Measurements from ENCODE around the gene C13orf46.

C13orf46 gene

DNA sequence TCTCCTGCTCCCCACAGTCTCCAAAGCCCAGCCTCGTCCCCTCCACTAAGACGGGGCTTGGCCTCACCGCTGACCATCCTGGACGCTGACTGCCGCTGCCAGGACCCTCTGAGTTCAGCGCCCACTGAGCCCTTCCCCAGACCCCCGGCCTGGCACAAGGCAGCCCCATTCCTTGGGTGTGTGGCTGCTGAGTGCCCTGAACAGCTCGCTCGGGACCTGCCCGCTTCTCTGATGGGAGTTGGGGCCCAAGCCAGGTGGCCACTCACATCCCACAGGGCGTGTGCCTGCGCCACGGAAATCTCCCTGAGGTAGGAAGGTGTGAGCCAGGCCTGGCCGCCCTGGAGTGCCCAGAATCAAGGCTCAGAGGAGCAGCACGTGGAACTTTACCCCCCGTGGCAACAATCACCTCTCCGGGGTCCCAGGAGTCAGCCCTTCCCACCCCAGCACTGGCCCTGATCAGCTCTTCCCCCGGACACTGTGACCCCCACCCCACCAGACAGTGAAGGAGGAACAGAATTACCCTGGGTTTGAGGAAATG, 20.8 kb downstream of the C13orf46 start:
- DNase-seq, result no peak

DNA sequence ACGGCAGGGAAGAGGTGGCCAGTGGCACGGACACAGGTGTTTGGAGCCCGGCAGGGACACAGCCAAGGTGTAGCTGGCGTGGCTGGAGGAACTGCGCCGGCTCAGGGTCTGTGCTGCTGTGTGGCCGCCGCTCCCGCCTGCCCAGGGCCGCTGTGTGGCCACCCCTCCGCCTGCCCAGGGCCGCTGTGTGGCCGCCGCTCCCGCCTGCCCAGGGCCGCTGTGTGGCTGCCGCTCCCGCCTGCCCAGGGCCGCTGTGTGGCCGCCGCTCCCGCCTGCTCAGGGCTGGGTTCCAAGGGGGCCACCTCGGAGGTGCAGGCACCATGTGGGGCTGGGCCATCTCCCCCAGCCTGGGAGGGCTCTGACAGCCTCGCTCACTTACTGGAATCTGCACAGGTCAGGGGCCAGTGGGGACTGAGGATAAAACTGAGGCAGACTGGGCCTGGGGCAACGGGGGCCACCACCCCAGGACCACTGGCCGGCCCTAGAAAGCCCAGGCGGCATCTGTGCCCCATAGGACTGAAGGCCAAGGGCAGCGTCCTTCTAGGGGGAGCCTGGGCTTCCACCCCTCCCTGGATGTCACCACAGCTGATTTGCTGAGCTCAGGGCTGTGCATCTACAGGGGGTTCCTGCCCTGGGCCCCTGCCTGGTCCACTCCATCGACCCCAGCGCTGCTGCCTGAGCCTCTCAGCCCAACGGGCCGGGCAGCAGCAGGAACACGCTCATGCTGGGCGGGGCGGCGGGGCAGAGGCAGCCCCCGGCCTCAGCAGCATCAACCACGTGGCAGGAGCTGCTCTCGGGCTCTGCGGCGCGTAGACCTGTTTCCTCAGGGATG, 21.5 kb downstream of the C13orf46 start:
- no peak for DNase-seq

DNA sequence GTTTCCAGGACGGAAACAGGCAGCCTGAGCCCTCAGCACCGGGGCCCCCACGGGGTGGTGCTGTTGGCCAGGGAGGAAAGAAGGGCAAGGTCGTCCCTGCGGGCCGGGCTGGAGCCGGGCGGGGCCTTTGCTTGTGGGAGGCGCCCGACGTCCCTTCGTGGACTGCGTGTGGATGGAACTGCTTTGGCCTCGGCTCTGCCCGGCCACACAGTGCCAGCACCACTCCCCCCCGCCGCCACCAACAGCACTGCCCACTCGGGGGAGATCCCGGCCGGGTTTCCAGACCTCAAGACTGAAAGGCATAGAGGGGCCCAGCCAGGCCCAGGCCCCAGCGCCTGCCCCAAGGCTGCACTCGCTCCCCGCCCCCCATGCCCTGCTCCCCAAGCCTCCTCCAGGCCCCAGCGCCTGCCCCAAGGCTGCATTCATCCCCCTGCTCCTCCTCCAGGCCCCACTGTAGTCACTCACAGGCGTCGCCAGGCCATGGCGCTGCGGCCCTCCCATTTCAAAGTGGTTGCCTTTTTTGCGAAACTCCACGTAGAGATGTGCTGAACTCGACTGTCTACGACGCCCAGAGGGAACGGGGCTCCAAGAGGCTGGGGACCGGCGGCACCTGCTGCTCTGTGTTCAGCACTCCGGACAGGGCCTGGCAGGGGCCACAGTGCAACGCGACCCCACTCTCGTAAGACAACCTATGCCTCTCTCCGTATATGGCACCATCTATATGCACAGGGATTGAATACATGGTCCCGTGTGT, 22.5 kb downstream of the C13orf46 start:
- DNase-seq, result no peak

DNA sequence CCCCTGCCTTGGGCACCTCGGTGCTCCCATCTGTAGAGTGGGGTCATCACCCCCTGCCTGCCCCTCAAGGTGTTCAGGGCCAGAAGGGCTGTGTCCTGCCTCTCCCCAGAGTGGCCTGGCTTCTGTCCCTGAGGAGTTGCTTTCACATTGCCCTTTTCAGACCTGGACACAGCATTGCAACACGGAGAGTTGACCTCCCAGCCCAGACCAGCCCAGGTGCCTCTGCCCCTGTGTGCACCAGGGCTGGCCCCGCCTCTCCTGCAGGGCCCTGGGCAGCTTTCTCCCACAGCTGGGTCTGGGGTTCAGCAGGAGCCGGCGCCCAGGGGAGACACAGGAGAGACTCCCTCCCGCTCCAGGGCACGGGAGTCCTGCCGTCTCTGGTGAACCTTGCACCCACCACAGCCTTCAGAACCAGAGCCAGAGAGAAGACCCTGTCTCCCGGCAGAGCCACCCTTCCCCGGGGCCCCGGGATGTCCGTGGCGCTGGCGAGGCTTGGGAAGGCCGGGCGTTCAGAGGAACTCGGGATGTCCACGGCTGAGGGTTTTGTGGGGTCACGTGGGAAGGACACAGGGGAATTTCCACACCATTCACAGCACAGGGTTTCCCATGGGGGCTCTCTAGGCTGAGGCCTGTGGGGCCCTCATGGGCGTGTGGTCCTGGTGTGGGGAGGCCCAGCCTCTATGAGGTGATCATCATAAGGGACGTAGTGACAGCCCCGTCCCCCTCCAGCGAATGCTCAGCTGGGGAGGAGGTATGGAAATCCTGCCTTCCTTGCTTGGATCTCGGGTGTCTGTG, 23.2 kb downstream of the C13orf46 start:
- DNase-seq, result no peak

DNA sequence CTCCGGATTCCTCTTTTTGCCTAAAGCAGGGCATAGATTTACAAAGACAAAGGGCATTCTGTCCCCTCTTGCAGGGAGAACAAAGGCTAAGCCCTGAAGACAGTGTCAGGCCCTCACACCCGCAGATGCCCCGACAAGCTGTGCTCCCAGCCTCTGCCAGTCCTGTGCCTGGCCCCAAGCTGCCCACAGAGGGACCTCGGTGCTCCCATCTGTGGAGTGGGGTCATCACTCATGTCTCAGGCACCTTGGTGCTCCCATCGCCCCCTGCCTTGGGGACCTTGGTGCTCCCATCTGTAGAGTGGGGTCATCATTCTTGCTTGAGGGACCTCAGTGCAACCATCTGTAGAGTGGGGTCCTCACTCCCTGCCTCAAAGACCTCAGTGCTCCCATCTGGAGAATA, 24.3 kb downstream of the C13orf46 start:
- no peak for DNase-seq

DNA sequence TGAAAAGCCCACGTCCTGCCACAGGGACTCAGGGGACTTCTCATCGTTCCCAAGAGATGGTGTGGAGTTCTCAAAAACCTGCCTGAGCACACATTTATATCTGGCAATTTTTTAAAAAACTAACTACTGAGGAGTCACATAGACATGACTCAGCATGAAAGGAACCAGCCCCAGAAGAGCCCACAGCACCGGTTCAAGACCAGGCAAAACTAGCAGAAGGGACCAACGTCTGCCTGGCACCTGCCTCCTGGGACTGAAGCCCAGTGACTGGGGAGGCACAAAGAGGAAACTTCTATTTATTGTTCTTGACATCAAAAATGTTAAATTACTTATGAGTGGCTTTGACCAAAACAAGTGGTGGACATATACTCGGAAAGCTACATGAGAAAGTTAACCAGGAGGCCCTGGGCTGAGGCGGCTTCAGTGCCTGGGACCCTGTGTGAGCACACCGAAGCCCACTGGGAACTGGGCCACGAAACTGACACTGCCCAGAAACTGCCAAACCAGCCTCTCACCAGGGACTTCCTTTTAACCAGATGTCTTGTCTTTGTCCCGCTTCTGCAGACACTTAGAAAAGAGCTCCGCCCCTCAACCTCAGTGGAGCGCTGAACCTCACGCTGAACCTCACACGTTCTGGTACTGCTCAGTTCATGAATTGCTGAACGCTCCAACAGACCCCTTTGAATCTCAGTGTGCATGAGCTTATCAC, 25.7 kb downstream of the C13orf46 start:
- no peak for DNase-seq

DNA sequence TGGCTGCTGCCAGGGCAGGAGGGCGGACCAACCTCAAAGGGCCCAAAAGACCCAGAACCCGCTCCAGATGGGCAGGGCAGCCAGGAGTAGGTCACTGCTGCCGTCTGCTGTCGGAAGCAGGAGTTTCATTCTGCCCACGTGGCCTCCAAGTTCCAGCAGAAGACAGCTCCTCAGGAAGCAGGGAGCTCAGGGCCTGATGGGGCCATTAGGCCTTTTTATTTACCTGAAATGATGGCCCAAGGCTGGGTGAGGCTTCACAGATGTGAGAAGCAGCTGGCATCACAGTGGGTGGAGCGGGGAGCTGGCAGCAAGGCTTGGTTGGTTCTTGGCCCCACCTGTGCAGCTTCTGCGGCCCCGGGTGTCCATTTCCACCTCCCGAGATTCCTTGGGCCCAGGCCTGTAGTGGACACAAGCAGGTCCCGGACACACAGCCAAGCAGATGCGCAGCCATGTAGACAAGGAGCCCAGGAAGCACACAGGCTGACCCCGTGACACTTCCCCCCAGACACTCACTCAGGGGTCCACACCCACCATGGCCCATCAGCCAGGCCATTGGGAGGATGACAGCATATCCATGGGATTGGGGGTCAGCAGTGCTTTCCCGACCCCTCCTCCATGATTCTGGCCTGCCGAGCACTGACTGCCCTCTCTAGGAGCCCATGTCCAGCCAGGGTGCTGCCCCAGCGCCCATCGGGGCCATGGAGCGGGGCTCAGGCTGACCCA, 26.4 kb downstream of the C13orf46 start:
- no peak for DNase-seq

DNA sequence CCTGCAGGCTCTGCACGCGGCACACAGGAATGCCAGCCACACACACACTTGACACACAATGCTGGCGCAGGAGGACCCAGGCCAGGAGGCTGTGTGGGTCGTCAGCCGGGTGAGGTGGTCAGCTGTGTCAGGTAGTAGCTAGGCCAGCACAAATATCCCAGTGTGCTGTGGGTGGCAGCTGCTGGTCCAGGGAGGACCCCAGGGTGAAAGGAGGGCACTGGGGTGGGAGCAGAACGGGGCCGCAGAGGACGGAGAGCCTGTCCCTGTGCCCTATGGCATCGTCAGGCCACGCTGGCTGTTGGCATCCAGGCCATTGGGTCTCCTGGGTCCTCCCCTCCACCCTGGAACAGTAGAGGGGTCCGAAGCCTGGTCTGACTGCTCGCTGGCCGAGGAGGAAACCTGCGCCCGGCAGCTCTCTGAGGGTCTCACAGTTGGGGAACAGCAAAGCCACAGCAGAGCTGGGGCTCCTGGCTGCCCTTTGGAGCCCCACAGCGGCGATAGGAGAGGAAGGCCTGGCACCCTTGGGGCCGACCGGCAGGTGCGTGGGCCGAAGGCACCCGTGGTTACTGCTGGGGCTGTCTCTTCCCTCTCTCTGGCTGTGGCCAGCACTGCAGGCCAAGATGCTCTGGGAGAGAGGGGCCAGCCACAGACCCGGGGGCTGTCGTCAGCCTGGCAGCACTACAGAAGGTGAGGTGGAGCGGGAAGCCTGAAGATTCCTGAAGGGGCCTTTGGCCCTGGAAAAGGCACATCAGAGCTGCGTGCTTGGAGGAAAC, 27.3 kb downstream of the C13orf46 start:
- DNase-seq, result no peak

DNA sequence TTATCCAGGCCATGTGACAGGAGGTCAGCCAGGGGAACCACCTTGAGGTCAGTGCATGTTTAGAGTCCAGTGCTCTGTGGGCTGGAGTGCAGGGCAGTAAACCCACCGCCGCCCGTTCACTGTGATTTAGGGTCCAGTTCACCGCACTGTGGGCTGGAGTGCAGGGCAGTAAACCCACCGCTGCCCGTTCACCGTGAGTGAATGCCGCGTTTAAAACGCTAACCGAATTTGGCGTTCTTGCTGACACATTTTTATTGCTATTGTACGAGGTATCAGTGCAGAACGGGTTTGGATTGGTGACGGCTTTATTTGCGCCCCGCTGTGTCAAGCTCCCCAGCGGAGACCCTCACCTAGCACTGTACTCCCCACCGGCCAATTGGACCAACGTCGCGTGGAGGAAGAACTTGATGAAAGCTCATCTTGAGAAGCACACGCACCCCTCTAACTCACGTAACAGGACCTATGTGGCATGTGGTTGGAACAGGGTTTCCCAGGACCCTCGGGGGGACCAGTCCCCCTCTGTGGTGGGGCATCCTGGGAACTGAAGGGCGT, 27.9 kb downstream of the C13orf46 start:
- DNase-seq, result no peak

DNA sequence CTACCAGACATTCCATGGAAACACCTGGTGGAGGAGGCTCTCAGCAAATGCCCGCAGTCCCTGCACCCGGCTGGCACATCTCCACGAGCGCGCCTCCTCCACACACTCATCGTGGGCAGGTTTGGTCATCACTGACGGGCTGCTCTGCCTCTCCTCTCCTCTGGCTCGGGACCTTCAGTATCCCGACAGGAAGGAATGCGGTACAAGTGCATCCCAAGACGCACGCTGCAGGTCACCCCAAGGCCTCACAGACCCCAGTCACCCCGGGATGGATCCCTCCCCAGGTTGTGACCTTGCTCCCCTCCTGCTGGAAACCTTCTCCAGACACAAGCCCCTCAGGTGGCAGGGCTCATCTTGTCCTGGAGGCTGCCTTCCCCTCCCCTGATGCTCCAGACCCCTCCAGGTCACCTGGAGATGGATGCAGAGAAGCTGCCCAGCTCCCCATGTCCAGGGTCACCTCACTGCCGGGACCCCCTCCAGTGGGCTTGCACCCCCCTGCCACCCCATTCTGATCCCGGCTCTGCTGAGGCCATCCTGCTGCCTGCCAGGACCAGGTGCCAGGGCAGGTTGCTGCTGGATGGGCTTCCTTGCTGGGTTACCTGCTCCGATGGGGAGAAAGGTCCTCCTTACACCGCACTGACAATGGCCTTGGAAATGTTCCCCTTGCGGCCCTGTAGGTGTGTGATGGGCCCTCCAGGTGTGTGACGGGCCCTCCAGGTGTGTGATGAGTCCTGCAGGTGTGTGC, 29.9 kb downstream of the C13orf46 start:
- no peak for DNase-seq

DNA sequence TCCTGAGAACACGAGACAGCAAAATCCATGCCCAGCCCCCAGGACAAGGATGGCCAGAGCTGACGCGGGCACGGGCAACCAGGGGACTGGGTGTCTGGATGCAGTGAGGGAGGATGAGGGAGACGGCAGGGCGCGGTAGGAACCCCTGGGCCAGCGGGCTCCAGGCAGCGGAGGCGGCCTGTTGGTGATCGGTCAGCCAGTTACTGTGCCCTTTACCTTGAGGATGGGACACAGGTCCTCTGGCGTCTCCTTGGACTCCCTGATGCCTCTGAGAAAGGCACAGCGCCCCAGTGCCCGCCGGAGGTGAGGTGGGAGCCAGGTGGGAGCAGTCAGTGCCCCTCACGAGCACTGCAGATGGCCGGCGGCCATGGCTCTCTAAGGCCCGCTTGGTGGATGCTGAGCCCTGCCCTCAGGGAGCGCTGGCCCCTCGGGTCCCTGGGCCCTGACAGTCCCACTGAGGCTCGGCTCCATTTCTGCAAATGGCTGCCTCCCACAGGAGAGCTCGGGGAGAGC, 31.2 kb downstream of the C13orf46 start:
- no peak for DNase-seq

DNA sequence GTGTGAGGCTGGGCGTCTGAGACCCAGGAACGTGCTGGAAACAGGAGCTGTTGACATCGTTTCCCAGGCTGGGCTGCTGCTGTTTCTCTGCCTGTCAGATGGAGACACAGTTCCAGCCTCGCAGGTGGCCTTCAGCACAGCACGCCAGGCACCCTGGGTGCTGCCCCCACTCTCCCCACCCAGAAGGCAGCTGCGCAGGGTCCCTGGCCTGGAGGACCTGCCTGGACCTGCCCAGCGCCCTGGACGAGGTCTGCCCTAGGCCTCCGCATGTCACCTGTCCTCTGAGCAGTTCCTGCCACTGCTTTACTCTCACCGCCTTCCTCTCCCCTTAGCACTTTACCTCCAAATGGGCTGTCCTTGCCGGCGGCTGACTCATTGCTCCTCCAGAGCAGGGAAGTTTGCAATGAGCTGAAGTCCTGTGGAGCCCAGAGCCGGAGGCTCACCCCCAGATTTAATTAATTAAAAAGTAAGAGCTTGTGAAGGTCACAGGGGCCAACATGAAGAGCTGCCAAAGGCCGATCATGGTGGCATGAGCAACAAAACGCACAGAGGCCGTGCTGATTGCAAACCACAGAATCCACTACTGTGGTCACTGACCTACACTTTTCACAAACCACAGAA, 32.2 kb downstream of the C13orf46 start:
- DNase-seq, result no peak

DNA sequence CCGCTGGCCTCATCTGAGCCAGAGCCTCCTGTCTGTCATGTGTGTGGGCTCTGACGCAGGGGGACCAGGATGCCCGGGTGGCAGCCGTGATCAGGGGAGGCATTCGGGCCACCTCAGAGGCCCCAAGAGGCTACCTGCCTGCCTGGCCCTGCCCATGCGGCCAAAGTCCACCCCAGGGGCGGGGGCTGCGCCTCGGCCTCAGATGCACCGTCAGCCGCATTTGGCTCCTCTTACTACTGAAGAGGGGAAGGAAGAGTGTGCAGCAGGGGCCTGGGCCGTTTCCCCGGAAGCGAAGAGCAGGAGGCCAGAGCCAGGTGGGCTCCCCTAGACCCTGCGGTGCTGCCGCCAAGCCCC, 34.0 kb downstream of the C13orf46 start:
- no peak for DNase-seq

DNA sequence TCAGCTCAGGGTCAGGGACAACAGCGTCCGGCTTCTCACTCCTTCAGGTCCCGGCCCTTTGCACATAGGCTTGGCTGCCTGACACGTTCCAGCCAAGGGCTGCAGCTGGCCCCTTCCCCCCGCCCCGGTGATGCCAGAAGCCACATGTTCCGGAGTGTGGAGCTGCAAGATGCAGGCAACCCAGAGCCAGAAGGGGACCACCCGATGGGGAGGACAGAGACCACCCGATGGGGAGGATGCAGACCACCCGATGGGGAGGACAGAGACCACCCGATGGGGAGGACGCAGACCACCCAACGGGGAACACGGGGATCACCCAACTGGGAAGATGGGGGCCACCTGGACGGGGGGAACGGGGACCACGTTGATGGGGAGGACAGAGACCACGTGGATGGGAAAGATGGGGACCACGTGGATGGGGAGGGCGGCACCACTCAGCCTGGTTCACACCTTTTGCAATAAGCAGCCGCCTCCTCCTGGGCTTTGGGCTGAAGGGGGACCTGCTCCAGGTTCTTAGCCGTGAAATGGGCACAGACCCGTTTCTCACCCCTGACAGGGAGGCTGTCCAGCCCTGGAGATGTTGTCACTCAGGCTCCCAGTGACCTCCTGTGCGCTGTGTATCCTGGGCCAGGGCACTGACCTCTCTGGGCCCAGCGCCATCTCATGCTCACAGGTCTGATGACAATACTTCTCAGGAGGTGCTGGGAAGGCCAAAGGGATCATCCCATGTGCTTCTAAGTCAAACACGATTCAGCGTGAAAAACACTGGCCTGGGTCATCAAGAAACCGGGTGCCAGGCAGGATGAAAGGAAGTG, 34.5 kb downstream of the C13orf46 start:
- DNase-seq, result no peak

DNA sequence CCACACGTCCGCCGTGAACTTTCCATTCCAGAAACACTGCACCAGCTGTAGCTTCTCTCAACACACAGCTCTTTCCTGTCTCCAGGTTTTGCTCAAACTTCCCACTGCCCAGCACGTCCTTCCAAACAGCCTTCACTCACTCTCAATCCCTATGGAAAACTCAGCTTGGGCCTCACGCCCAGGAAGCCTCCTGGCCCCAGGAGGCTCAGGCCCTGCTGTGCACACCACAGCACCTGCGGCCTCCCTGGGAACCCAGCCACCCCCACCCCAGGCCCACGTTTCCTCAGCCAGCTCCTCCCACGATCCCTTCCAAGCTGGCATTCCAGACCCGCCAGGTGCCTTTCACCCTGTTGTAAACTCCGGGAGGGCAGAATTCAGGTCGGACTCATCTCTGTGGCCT, 35.2 kb downstream of the C13orf46 start:
- no peak for DNase-seq

DNA sequence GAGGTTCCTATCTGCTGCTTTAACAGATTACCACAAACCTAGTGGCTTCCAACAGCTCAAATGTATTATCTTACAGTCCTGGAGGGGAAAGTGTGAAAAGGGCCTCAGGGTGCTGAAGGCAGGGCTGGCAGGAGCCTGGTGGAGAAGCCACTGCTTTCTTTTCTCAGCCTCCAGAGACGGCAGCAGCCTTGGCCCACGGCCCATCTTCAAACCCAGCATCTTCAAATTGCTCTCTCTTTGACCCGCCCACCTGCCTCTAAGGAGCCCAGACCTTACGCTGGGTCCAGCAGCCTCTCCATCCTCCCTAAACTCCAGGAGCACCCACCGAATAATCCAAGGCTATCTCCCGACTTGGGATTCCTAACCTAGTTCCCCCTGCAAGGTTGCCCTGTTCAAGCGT, 35.6 kb downstream of the C13orf46 start:
- no peak for DNase-seq

DNA sequence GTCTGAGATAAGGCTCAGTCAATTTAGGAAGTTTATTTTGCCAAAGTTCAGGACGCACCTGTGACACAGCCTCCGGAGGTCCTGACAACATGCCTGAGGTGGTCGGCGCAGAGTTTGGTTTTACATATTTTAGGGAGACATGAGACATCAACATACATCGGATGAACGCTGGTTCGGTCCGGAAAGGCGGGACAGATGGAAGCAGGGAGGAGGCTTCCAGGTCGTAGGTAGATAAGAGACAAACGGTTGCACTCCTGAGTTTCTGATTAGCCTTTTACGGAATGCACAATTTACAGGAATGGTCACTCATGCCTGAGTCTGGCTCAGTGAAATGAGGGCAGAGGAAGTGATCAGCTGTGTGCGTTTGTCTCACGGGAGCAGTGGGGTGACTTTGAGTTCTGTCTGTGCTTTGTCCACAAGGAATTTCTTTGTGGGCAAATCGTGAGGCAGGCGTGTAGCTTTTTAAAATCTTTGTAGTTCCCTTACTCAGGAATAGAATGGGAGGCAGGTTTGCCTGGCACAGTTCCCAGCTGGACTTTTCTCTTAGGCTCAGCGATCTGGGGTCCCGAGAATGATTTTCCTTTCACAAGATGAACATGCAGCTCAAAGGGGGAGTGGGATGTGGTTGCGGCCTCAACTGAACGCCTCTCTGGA, 36.2 kb downstream of the C13orf46 start:
- DNase-seq, result no peak

DNA sequence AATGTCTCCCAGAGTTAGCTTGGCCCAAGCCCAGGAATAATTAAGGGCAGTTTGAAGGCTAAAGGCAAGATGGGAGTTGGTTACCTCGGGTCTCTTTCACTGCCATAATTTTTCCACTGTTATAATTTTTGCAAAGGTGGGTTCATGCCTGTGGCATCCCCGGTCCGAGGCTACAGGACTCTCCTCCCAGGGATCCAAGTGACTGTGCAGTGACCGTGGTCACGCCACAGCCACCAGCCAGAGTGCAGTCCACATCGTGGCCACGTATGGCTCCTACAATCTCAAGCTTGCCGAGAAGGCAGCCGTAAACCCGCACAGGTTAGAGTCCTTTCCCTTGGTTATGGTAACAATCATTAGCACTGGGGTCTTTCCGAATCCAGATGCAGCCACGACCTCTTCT, 36.8 kb downstream of the C13orf46 start:
- DNase-seq, result no peak
